ENCODE measurements around the gene PSMB2. TPM values are rescaled to one million over a fixed set of nuclear protein-coding genes. Genes with fewer than 3 reads are reported as not detected.

The PSMB2 gene
- total and polyA plus RNA-seq, 2 experiments from 2014 or later, result 22.5 to 72.8 TPM

GRCh38 chr1:35656863-35657232 is 15.5 kb upstream of the PSMB2 start:
- peaks cover 51% of the 10 kb centered on the region for H3K27me3 ChIP-seq
- TF ChIP-seq CTCF (IDR thresholded peaks at IDR 0.05; ENCODE audit: low read depth, low read length), result no peak
- DNase-seq (ENCODE audit: low read depth in 1 of 2, low spot score in 1 of 2), result no peak
- H3K36me3 ChIP-seq, result no peaks in the 10 kb centered on the region
- no peak overlapping the region for H3K27ac ChIP-seq
- no peaks in the 10 kb centered on the region for H3K9me3 ChIP-seq (ENCODE audit: low read depth)
- H3K4me3 ChIP-seq, result no peak overlapping the region
- no peaks in the 10 kb centered on the region for H3K4me1 ChIP-seq (ENCODE audit: low read depth)

GRCh38 chr1:35656148-35656862 is 15.0 kb upstream of the PSMB2 start:
- H3K27ac ChIP-seq, result no peak overlapping the region
- TF ChIP-seq CTCF (IDR thresholded peaks at IDR 0.05; ENCODE audit: low read depth, low read length), result no peak

DNA sequence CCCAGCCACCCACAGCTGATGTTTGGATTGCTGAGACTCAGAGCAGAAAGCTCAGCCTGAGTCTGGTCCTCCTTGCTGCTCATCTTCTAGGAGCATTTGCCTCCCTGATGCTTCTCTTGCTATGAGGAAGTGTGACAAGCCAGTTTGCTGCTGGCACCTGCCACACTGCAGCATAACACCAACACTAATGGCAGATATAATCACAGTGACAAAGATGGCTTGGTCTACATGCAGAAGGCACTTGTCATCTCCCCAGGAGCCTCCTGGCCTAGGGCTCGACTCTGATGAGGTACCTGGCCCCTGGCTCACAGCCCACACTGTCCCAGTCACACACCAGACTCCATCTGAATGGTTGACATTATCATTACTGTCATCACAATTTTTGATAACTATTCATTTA is 13.9 kb upstream of the PSMB2 start:
- no peak for TF ChIP-seq CTCF (IDR thresholded peaks at IDR 0.05; ENCODE audit: low read depth, low read length)
- no peaks in the 10 kb centered on the region for H3K9me3 ChIP-seq (ENCODE audit: low read depth)
- H3K27ac ChIP-seq, result no peak overlapping the region
- peaks cover 68% of the 10 kb centered on the region for H3K27me3 ChIP-seq
- no peaks in the 10 kb centered on the region for H3K36me3 ChIP-seq
- no peak overlapping the region for H3K4me3 ChIP-seq
- DNase-seq (ENCODE audit: low read depth in 1 of 2, low spot score in 1 of 2), result no peak
- H3K4me1 ChIP-seq (ENCODE audit: low read depth), result no peaks in the 10 kb centered on the region

More at GRCh38 chr1:35656148-35656862, 15.0 kb upstream of the PSMB2 start:
- Histone ChIP-seq H3K4me3 (no peak overlapping the region), H3K4me1 (ENCODE audit: low read depth) (no peaks in the 10 kb centered on the region), H3K27me3 (peaks cover 57% of the 10 kb centered on the region), H3K9me3 (ENCODE audit: low read depth) (no peaks in the 10 kb centered on the region), H3K36me3 (no peaks in the 10 kb centered on the region)
- DNase-seq (ENCODE audit: low read depth in 1 of 2, low spot score in 1 of 2), result no peak

- H3K27me3 ChIP-seq, result peaks cover 96% of the 10 kb centered on the region
- no peaks in the 10 kb centered on the region for H3K9me3 ChIP-seq (ENCODE audit: low read depth)
- H3K36me3 ChIP-seq, result no peaks in the 10 kb centered on the region
- DNase-seq (ENCODE audit: low read depth in 1 of 2, low spot score in 1 of 2), result no peak
- H3K4me1 ChIP-seq (ENCODE audit: low read depth), result no peaks in the 10 kb centered on the region
- no peak overlapping the region for H3K4me3 ChIP-seq
- TF ChIP-seq CTCF (IDR thresholded peaks at IDR 0.05; ENCODE audit: low read depth, low read length), result no peak
- no peak overlapping the region for H3K27ac ChIP-seq
Observed at GRCh38 chr1:35650416-35650815, 9.1 kb upstream of the PSMB2 start.

- H3K4me3 ChIP-seq, result no peak overlapping the region
- no peaks in the 10 kb centered on the region for H3K4me1 ChIP-seq (ENCODE audit: low read depth)
- no peak for DNase-seq (ENCODE audit: low read depth in 1 of 2, low spot score in 1 of 2)
- H3K9me3 ChIP-seq (ENCODE audit: low read depth), result no peaks in the 10 kb centered on the region
- peaks cover 71% of the 10 kb centered on the region for H3K27me3 ChIP-seq
- TF ChIP-seq CTCF (IDR thresholded peaks at IDR 0.05; ENCODE audit: low read depth, low read length), result peak; percentile 5
- no peak overlapping the region for H3K27ac ChIP-seq
- H3K36me3 ChIP-seq, result no peaks in the 10 kb centered on the region
Observed at GRCh38 chr1:35646043-35646442, 4.7 kb upstream of the PSMB2 start.
